Neutrophil (primary cell): ENCODE results near the gene RIMS1.

ENCODE experiments used
- H3K27ac ChIP-seq: fragments of 200-600 bp; sonication (generic); 2 replicates; pipeline ENCODE4 v1.5.1; 2016; ENCODE audit warnings: mild to moderate bottlenecking, moderate library complexity
- H3K27me3 ChIP-seq: fragments of 200-600 bp; sonication (generic); 2 replicates; pipeline ENCODE4 v1.6.0; 2016; ENCODE audit warnings: mild to moderate bottlenecking
- H3K36me3 ChIP-seq: fragments of 200-600 bp; sonication (generic); 2 replicates; pipeline ENCODE4 v1.5.1; 2017
- H3K4me1 ChIP-seq, 2 experiments: fragments of 200-600 bp in 1 of 2; sonication (generic) in 1 of 2; 1 replicate in 1 of 2; 2 replicates in 1 of 2; pipeline versions ENCODE4 v1.5.1 to v1.6.1; 2013 to 2016; ENCODE audit warnings: low read depth in 1 of 2, low read length in 1 of 2, mild to moderate bottlenecking in 1 of 2, moderate library complexity in 1 of 2; ENCODE audit not compliant: control insufficient read depth in 1 of 2, insufficient read depth in 1 of 2
- H3K4me3 ChIP-seq, 2 experiments: fragments of 200-600 bp in 1 of 2; sonication (generic) in 1 of 2; 1 replicate in 1 of 2; 2 replicates in 1 of 2; pipeline ENCODE4 v1.5.1; 2013 to 2016; ENCODE audit warnings: low read depth in 1 of 2, low read length in 1 of 2, mild to moderate bottlenecking in 1 of 2, moderate library complexity in 1 of 2
- H3K9me3 ChIP-seq: fragments of 200-600 bp; sonication (generic); 2 replicates; pipeline ENCODE4 v1.5.1; 2016
- TF ChIP-seq, protein P1 (sequence below): fragments of 200-600 bp; sonication (generic); IDR thresholded peaks from 2 replicates; pipeline ENCODE4 v1.5.1; 2016; ENCODE audit warnings: antibody characterized with exemption

Gene RIMS1

DNA sequence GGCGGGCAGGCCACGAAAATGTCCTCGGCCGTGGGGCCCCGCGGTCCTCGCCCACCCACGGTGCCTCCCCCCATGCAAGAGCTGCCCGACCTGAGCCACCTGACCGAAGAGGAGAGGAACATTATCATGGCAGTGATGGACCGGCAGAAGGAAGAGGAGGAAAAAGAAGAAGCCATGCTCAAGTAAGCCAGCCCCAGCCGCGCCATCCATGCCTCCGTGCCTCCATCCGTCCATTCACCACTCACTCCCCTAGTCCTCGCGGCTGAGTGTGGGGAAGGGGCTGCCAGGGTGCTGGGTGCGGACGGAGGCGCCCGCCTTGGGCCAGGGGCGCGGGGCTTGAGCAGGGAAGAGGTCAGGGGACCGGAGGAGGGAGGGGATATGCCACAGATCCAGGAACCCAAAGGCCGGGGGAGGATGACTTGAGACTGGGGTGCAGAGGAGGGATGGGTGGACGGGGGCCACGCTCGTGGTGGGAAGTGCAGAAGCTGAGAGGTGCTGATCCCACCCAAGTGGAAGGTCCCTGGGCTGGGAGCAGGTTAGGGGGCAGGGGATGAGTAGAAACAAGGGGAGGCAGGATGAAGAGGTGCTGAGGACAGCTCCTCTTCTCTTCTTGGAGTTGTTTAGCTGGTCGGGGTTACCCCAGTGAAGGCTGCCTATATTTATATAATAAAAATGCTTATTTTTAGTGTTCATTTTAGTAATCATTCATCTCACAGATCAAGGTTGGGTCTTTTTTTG, 825 bp downstream of the RIMS1 start:
- no peaks in the 10 kb centered on the region for H3K36me3 ChIP-seq
- TF ChIP-seq, protein P1, sequence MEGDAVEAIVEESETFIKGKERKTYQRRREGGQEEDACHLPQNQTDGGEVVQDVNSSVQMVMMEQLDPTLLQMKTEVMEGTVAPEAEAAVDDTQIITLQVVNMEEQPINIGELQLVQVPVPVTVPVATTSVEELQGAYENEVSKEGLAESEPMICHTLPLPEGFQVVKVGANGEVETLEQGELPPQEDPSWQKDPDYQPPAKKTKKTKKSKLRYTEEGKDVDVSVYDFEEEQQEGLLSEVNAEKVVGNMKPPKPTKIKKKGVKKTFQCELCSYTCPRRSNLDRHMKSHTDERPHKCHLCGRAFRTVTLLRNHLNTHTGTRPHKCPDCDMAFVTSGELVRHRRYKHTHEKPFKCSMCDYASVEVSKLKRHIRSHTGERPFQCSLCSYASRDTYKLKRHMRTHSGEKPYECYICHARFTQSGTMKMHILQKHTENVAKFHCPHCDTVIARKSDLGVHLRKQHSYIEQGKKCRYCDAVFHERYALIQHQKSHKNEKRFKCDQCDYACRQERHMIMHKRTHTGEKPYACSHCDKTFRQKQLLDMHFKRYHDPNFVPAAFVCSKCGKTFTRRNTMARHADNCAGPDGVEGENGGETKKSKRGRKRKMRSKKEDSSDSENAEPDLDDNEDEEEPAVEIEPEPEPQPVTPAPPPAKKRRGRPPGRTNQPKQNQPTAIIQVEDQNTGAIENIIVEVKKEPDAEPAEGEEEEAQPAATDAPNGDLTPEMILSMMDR = no peak
- H3K27me3 ChIP-seq = peaks cover 57% of the 10 kb centered on the region
- no peaks in the 10 kb centered on the region for H3K4me1 ChIP-seq
- no peak overlapping the region for H3K4me3 ChIP-seq
- H3K9me3 ChIP-seq = no peaks in the 10 kb centered on the region
- no peak overlapping the region for H3K27ac ChIP-seq

DNA sequence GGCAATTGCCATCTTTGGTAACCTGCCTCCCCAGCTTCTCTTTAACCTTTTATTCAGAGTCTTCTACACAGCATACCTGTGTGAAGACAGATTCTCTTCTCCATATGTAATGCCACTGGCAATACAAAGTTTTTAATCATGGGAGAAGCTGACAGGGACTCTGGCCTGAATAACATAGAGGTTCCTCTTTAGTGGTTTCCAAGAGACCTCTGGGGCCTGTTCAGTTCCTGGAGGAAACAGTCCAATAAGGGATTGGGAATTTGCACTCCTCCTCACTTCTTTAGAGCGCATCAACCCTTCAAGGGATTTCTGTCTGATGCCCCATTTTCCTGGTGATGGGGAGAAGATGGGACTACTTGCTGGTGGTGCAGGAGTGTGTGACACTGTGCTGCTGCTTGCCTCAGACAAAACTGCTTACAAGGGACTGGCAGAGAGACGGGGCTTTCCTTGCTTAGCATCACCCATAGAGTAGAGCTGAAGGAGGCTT, 1.4 kb downstream of the RIMS1 start:
- no peak overlapping the region for H3K4me3 ChIP-seq
- no peak overlapping the region for H3K27ac ChIP-seq
- H3K4me1 ChIP-seq = no peaks in the 10 kb centered on the region
- no peaks in the 10 kb centered on the region for H3K36me3 ChIP-seq
- no peaks in the 10 kb centered on the region for H3K9me3 ChIP-seq
- peaks cover 57% of the 10 kb centered on the region for H3K27me3 ChIP-seq
- TF ChIP-seq, protein P1 = no peak

DNA sequence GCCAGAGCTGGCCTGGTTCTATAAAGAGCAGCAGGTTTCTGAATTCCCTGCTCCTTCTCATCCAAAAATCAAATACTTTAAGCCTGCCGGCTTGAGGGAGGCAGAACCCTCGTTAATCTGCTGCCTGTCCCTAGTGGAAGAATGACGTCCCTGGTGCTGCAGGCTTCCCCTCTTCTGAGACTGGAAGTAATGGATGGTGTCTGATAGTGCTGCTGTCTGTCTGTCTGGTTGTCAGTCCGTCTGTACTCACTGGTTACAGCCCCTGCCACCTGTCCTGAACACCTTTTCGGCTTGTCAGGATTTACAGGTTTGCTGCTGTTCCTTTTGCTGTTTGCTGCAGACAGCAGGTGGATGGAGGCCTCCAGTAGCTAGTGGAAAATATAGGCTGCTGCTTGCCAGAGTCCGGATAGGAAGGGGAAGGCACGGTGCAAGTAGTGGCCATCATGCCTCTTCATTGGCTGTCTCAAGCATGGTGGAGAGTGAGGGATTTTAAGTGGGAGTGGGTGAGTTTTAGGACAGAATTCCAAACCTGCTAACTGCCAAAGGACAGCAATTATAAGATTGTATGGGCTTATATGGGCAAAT, 2.5 kb downstream of the RIMS1 start:
- Histone ChIP-seq H3K4me3 (no peak overlapping the region), H3K36me3 (no peaks in the 10 kb centered on the region), H3K27ac (no peak overlapping the region), H3K27me3 (peaks cover 56% of the 10 kb centered on the region), H3K9me3 (no peaks in the 10 kb centered on the region), H3K4me1 (no peaks in the 10 kb centered on the region)
- TF ChIP-seq, protein P1 = no peak

DNA sequence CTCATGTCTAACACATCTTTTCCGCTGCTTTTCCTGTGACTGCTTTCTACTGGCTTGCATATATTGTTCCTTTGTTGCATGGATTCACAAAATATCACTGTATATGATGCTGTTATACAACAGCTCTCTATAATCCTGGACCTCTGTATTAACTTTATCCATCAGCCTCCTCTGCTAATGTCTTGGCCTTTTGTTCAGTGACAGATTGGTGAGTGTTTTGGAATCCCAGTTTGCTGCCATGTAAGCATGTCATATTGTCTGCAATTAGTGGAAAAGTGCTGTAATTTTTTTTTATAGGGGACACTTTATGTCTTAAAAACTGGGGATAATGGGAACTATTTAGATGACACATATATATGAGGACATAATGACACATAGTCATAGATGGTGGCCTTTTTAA, 3.0 kb downstream of the RIMS1 start:
- TF ChIP-seq, protein P1 = no peak
- Histone ChIP-seq H3K27me3 (peaks cover 51% of the 10 kb centered on the region), H3K9me3 (no peaks in the 10 kb centered on the region), H3K27ac (no peak overlapping the region), H3K4me3 (no peak overlapping the region), H3K4me1 (no peaks in the 10 kb centered on the region), H3K36me3 (no peaks in the 10 kb centered on the region)

DNA sequence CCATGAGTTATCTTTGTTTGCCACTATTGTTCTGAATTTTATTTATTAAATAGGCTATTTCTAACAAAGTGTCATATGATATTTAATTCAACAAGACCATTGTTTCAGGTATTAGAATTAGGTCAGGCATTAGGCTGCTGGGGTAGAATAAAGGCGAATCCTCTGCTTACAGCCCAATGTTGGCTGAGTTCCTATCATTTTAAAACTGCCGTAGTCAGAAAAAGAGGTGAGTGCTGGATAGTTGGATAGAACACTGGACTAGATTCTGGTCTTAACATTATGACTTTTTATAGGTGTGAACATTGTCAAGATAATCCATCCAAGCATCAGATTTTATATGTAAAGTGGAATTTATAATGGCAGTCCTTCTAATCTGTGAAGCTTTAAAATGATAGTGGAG, 6.3 kb downstream of the RIMS1 start:
- H3K9me3 ChIP-seq = no peaks in the 10 kb centered on the region
- no peak overlapping the region for H3K4me3 ChIP-seq
- no peaks in the 10 kb centered on the region for H3K36me3 ChIP-seq
- H3K4me1 ChIP-seq = no peaks in the 10 kb centered on the region
- H3K27me3 ChIP-seq = peaks cover 18% of the 10 kb centered on the region
- no peak overlapping the region for H3K27ac ChIP-seq
- TF ChIP-seq, protein P1 = no peak
